GM12801 (cell line): ENCODE results near the gene SSB.

Source experiments
- TF ChIP-seq, protein P1 (sequence below): IDR thresholded peaks from one replicate; pipeline ENCODE4 v1.5.1; 2011; ENCODE audit warnings: control low read depth; ENCODE audit not compliant: insufficient read length; ENCODE audit errors: extremely low read depth

Gene SSB

DNA sequence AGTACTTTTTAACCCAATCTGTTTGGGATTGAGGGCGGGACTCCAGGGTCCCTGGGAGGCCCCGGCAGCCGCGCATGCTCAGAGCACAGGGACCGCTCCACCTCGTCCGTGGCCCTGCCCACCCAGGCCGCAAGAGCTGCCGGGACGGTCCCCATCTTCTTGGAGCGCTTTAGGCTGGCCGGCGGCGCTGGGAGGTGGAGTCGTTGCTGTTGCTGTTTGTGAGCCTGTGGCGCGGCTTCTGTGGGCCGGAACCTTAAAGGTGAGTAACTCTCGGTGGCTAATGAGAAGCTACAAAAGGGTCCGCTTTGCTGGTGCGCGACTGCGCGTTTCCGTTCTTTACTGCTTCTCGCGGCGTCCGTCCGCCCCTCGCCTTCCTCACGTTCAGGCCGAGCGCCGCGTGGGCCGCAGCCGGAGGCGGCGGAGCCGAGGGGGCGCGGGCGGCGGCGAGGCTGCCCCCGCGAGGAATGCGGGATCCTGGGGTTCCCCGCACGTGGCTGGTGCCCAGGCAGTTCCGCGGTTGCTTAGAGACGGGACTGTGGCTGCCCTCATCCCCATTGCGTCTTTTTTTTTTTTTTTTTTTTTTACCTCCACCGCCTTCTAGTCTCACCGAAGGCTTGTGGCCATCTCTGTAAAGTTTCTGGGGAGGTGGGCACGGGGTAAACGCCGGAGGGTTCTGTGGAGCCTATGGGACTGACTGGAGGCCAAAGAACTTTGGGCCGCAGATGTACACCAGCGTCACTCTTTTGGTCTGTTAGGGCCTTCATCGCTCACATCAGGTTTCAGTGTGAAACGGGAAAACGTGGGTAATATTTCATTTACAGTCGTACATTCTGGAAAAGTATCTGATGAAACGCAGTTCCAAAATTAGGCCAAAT, at the start of gene SSB:
SSB (plus strand) TSS at position 154 of the 875 bp plus-strand sequence. CDS start 2,090 bp downstream, outside the sequence.
- TF ChIP-seq, protein P1, sequence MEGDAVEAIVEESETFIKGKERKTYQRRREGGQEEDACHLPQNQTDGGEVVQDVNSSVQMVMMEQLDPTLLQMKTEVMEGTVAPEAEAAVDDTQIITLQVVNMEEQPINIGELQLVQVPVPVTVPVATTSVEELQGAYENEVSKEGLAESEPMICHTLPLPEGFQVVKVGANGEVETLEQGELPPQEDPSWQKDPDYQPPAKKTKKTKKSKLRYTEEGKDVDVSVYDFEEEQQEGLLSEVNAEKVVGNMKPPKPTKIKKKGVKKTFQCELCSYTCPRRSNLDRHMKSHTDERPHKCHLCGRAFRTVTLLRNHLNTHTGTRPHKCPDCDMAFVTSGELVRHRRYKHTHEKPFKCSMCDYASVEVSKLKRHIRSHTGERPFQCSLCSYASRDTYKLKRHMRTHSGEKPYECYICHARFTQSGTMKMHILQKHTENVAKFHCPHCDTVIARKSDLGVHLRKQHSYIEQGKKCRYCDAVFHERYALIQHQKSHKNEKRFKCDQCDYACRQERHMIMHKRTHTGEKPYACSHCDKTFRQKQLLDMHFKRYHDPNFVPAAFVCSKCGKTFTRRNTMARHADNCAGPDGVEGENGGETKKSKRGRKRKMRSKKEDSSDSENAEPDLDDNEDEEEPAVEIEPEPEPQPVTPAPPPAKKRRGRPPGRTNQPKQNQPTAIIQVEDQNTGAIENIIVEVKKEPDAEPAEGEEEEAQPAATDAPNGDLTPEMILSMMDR: no peak

DNA sequence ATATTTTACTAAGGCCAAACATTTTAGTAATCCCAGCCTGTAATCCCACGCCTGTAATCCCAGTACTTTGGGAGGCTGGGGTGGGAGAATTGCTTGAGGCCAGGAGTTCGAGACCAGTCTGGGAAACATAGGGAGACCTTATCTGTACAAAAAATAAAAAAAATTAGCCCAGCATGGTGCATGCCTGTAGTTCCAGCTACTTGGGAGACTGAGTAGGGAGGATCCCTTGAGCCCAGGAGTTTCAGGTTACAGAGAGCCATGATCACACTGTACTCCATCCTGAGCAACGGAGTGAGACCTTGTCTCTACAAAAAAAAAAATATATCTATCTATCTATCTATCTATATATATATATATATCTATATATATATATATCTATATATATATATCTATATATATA, 45.9 kb upstream of the SSB start:
- TF ChIP-seq, protein P1: no peak

DNA sequence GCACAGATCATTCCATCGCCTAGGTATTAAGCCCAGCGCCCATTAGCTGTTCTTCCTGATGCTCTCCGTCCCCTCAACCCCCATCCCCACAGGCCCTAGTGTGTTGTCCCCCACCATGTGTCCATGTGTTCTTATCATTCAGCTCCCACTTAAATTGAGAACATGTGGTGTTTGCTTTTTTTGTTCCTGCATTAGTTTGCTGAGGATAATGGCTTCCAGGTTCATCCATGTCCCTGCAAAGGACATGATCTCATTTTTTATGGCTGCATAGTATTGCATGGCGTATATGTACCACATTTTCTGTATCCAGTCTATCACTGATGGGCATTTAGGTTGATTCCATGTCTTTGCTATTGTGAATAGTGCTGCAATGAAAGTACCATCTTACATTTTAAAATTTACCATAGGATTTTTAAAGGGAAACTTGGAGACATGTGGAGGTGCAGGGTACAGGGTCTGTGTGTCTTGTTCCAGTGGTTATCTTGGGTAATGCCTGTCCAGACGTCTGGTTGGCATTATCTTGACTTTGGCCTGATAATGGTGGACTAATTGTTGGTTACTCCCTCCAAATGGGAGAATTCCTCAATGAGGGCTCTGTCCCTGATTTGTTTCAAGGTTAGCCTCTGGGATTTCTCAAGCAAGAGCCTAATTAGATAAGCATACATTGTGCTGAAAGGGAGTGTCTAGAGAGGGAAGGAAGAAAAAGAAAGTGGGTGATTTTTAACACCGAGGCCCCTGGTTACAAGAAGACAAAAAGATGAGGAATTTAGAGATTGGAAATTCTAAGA, 43.4 kb upstream of the SSB start:
- TF ChIP-seq, protein P1: no peak

DNA sequence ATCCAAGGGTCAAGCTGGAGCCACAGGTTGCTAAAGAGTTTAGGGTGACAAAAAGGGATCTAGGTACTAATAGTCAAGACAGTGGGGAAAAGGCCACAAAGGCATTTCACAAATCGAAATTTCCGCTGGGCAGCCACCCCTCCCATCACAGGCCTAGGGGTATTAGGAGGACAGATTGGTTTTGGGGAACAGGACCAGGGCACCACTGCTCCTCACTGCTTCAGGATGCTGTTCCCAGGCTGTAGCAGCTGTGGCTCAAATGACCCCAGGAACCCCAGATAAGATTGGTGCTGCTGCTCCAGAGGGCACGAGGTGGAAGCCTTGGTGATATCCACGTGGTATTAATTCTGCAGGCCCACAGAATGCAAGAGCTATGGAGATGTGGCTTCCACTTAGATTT, 42.3 kb upstream of the SSB start:
- TF ChIP-seq, protein P1: no peak

DNA sequence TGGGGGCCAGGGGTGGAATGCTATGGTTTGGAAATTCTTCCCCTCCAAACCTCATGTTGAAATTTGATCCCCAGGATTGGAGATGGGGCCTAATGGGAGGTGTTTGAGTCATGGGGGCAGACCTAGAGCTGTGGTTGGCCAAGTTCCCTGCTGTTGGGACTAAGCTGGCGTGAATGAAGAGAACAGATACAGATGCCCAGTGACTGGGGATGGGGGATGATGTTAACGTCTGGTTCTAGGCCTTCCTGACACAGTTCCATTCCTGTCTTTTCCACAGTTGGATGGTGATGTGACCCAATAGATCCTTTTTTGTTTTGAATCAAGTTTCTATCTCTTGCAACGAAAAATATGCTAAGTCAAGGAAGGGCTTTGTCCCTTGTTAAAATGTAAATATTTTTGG, 41.3 kb upstream of the SSB start:
- TF ChIP-seq, protein P1: no peak

DNA sequence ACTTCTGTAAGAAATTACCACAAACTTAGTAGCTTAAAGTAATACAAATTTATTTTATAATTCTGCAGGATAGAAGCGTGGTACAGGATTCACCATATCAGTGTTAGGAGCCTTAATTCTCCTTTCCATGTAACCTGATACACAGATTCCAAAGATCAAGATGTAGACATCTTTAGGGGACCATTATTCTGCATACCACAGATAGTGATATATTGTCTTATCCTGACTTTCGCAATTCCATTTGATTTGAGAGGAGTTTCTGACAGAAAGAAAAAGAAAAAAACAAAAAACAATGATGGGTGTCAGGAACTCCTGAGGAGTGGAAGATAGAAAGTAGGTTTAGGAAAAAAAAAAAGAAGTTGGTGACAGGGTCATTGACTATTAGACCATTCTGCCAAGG, 40.9 kb upstream of the SSB start:
- TF ChIP-seq, protein P1: no peak

DNA sequence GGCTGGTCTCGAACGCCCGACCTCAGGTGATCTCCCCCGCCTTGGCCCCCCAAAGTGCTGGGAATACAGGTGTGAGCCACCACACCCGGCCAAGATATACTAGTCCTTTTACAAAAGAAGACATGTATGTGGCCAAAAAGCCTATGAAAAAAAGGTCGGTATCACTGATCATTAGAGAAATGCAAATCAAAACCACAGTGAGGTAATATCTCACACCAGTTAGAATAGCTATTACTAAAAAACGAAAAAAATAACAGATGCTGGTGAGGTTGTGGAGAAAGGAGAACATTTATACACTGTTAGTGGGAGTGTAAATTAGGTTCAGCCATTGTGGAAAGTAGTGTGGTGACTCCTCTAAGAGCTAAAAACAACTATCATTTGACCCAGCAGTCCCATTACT, 38.7 kb upstream of the SSB start:
- TF ChIP-seq, protein P1: no peak
